BJ (cell line): ENCODE results near the gene FBXL7. TPM values are rescaled to one million over a fixed set of nuclear protein-coding genes. Genes with fewer than 3 reads are reported as not detected.

Experiments
- CTCF ChIA-PET: fragments of 350-600 bp; formaldehyde crosslinking; extraction: SDS; loops from one replicate; lab custom pipeline; 2021; ENCODE audit warnings: antibody characterized with exemption, inconsistent platforms; lab: Yijun Ruan, JAX
- POLR2A ChIA-PET: fragments of 300-600 bp; sonication (Branson Sonifier 250); formaldehyde crosslinking; extraction: SDS; loops from one replicate; lab custom pipeline; 2021; ENCODE audit warnings: antibody characterized with exemption; lab: Charles Lee
- DNase-seq: peaks from one replicate; pipeline ENCODE4 v3.0.0-alpha.2; 2011; ENCODE audit warnings: low read depth
- H3K27me3 ChIP-seq: 2 replicates; pipeline ENCODE4 v1.6.0; 2011; ENCODE audit warnings: low read length; ENCODE audit not compliant: control insufficient read depth, insufficient read depth
- H3K36me3 ChIP-seq: 2 replicates; pipeline ENCODE4 v1.5.1; 2011; ENCODE audit warnings: low read length; ENCODE audit not compliant: control insufficient read depth, insufficient read depth
- H3K4me3 ChIP-seq: 2 replicates; pipeline ENCODE4 v1.5.1; 2011; ENCODE audit warnings: low read depth, mild to moderate bottlenecking, control low read depth, low read length
- CTCF ChIP-seq: IDR thresholded peaks from 2 replicates; pipeline ENCODE4 v1.5.1; 2011; ENCODE audit warnings: low read depth, mild to moderate bottlenecking, control low read depth, inconsistent platforms, low read length, moderate library complexity; ENCODE audit not compliant: insufficient read depth
- polyA plus RNA-seq: library from polyadenylated mRNA; depleted of rRNA; stranded (reverse); fragments of >200 nt; gene quantifications from 2 replicates; pipeline ENCODE4 v1.2.3, GENCODE V29; 2011

Gene FBXL7
- polyA plus RNA-seq, 1 experiment, result 23.2 TPM

- Histone ChIP-seq H3K36me3 (no peaks in the 10 kb centered on the region), H3K27me3 (no peaks in the 10 kb centered on the region), H3K4me3 (no peak overlapping the region)
- POLR2A ChIA-PET, result no interaction called here
- no peak for DNase-seq
- TF ChIP-seq CTCF, result no peak
- CTCF ChIA-PET, result interaction anchor here (0.8 to 2.5 kb wide), 3 partner anchors 12 to 1711 kb away, joined by 3 to 9 read pairs (median 6); no protein-coding TSS in a partner anchor
Observed at GRCh38 chr5:15719784-15720183, 219.8 kb downstream of the FBXL7 start.

- ChIA-PET CTCF (interaction anchor here (2.3 kb wide), 1 partner anchor 12 kb away, joined by 6 read pairs; no protein-coding TSS in a partner anchor), POLR2A (interaction anchor here (0.6 kb wide), 1 partner anchor 67 kb away, joined by 3 read pairs; no protein-coding TSS in a partner anchor)
- no peak for DNase-seq
- Histone ChIP-seq H3K36me3 (no peaks in the 10 kb centered on the region), H3K4me3 (no peak overlapping the region), H3K27me3 (no peaks in the 10 kb centered on the region)
- TF ChIP-seq CTCF, result no peak
Observed at GRCh38 chr5:15720515-15720914, 220.5 kb downstream of the FBXL7 start.

- TF ChIP-seq CTCF, result no peak
- ChIA-PET POLR2A (no interaction called here), CTCF (interaction anchor here (0.6 kb wide), 1 partner anchor 222 kb away, joined by 3 read pairs; no protein-coding TSS in a partner anchor)
Observed at GRCh38 chr5:15722305-15722704, 222.3 kb downstream of the FBXL7 start.

GRCh38 chr5:15727375-15727774, 227.4 kb downstream of the FBXL7 start:
- Histone ChIP-seq H3K4me3 (no peak overlapping the region), H3K27me3 (no peaks in the 10 kb centered on the region), H3K36me3 (no peaks in the 10 kb centered on the region)
- ChIA-PET CTCF (no interaction called here), POLR2A (no interaction called here)
- no peak for DNase-seq
- TF ChIP-seq CTCF, result no peak

More at GRCh38 chr5:15722305-15722704, 222.3 kb downstream of the FBXL7 start:
- Histone ChIP-seq H3K36me3 (no peaks in the 10 kb centered on the region), H3K27me3 (no peaks in the 10 kb centered on the region), H3K4me3 (no peak overlapping the region)
- DNase-seq, result no peak

- Histone ChIP-seq H3K4me3 (no peak overlapping the region), H3K36me3 (no peaks in the 10 kb centered on the region), H3K27me3 (no peaks in the 10 kb centered on the region)
- TF ChIP-seq CTCF, result no peak
- ChIA-PET CTCF (no interaction called here), POLR2A (no interaction called here)
- DNase-seq, result no peak
Observed at GRCh38 chr5:15728811-15729210, 228.8 kb downstream of the FBXL7 start.
